NB4 (cell line): Measurements from ENCODE around the gene RBM38.

Experiments
- DNase-seq: peaks from one replicate; pipeline ENCODE4 v3.0.0; 2010; ENCODE audit warnings: low read depth
- H3K4me3 ChIP-seq: one replicate; pipeline ENCODE4 v1.5.1; 2011; ENCODE audit warnings: mild to moderate bottlenecking, low read depth, low read length, moderate library complexity
- CTCF ChIP-seq: IDR thresholded peaks from one replicate; pipeline ENCODE4 v1.5.1; 2012; ENCODE audit warnings: low read depth, low read length
- MAX ChIP-seq: IDR thresholded peaks from 2 replicates; pipeline ENCODE4 v1.6.1; 2011; ENCODE audit warnings: low read depth, low read length
- MYC ChIP-seq: IDR thresholded peaks from 2 replicates; pipeline ENCODE4 v1.6.1; 2011; ENCODE audit warnings: low read depth, low read length
- POLR2A ChIP-seq: IDR thresholded peaks from 2 replicates; pipeline ENCODE4 v1.6.1; 2011; ENCODE audit warnings: mild to moderate bottlenecking; ENCODE audit not compliant: insufficient read length; ENCODE audit errors: extremely low read depth

RBM38 gene

GRCh38 chr20:57399587-57400155, 8.5 kb downstream of the RBM38 start:
- no peak for DNase-seq
- no peak overlapping the region for H3K4me3 ChIP-seq

GRCh38 chr20:57400231-57400701, 9.1 kb downstream of the RBM38 start:
- H3K4me3 ChIP-seq, result no peak overlapping the region
- no peak for TF ChIP-seq POLR2A
- TF ChIP-seq CTCF, result peak; percentile 29
- peak; percentile 49 for DNase-seq

More at GRCh38 chr20:57399587-57400155, 8.5 kb downstream of the RBM38 start:
- TF ChIP-seq MYC, result no peak
- TF ChIP-seq MAX, result no peak
- TF ChIP-seq CTCF, result no peak
- TF ChIP-seq POLR2A, result no peak

- no peak overlapping the region for H3K4me3 ChIP-seq
- DNase-seq, result peak; percentile 87
- no peak for TF ChIP-seq CTCF
- TF ChIP-seq POLR2A, result no peak
- no peak for TF ChIP-seq MYC
- TF ChIP-seq MAX, result 0 out of 2 replicates have a peak, but pooled peaks have one; percentile 10
These were observed 9.8 kb downstream of the RBM38 start for GRCh38 chr20:57400821-57401564.

GRCh38 chr20:57401565-57401918, 10.3 kb downstream of the RBM38 start:
- TF ChIP-seq POLR2A, result no peak
- TF ChIP-seq CTCF, result no peak
- TF ChIP-seq MAX, result no peak
- no peak for TF ChIP-seq MYC
- DNase-seq, result no peak
- H3K4me3 ChIP-seq, result no peak overlapping the region

- DNase-seq, result no peak
- TF ChIP-seq MAX (no peak), POLR2A (no peak), CTCF (no peak), MYC (no peak)
- H3K4me3 ChIP-seq, result no peak overlapping the region
These were observed 11.3 kb downstream of the RBM38 start for GRCh38 chr20:57402206-57403125.
